Hematopoietic multipotent progenitor cell treated with erythropoietin and hydrocortisone succinate and interleukin-3 and kit ligand, for 8 days (in vitro differentiated cells): Measurements from ENCODE around the gene CYSLTR2.

Source experiments
- DNase-seq: peaks from one replicate; pipeline ENCODE4 v3.0.0-alpha.2; 2015

The CYSLTR2 gene

GRCh38 chr13:48748681-48749080 lies 95.0 kb downstream of the CYSLTR2 start:
- DNase-seq, result no peak

GRCh38 chr13:48749144-48749543 lies 95.4 kb downstream of the CYSLTR2 start:
- DNase-seq, result no peak

- DNase-seq, result peak; percentile 39
These were observed 96.2 kb downstream of the CYSLTR2 start for GRCh38 chr13:48749699-48750473.

GRCh38 chr13:48750588-48751383 lies 97.1 kb downstream of the CYSLTR2 start:
- DNase-seq, result no peak

- DNase-seq, result no peak
These were observed 106.9 kb downstream of the CYSLTR2 start for GRCh38 chr13:48760626-48761025.
